Ovary (tissue), 9 donors: ENCODE data around the gene KRTAP3-1. TPM values are rescaled to one million over a fixed set of nuclear protein-coding genes. Genes with fewer than 3 reads are reported as not detected.

Source experiments
- DNase-seq, 5 donors: peaks; one replicate each; pipeline ENCODE4 v3.0.0-alpha.2; 2019 to 2020
- H3K27ac ChIP-seq, 2 donors: fragments of 200-600 bp; one replicate each; pipeline versions ENCODE4 v1.5.1 to v1.8.0; 2019 to 2022
- H3K27me3 ChIP-seq: fragments of 200-600 bp; one replicate; pipeline ENCODE4 v1.8.0; 2022
- H3K36me3 ChIP-seq: fragments of 200-600 bp; sonication (generic); one replicate; pipeline ENCODE4 v1.5.1; 2019
- H3K4me1 ChIP-seq: one replicate; pipeline ENCODE4 v1.8.1; 2013; ENCODE audit warnings: mild to moderate bottlenecking, moderate library complexity; ENCODE audit not compliant: insufficient read depth
- H3K4me3 ChIP-seq: fragments of 200-600 bp; sonication (generic); one replicate; pipeline ENCODE4 v1.5.1; 2017
- H3K9me3 ChIP-seq, 2 donors: fragments of 200-600 bp in 1 of 2; sonication (generic) in 1 of 2; one replicate each; pipeline versions ENCODE4 v1.5.1 to v1.8.1; 2013 to 2019; ENCODE audit warnings: mild to moderate bottlenecking in 1 of 2, moderate library complexity in 1 of 2
- CTCF ChIP-seq, 3 donors: fragments of 450-650 bp in 2 of 3; fragments of 200-600 bp in 1 of 3; IDR thresholded peaks; one replicate each; pipeline versions ENCODE4 v1.5.1 to v1.8.0; 2016 to 2022; ENCODE audit warnings: antibody characterized with exemption in 3 of 3, mild to moderate bottlenecking in 1 of 3
- EP300 ChIP-seq: sonication (generic); formaldehyde crosslinking; IDR thresholded peaks from one replicate; pipeline ENCODE4 v1.6.1; 2017; ENCODE audit warnings: antibody characterized with exemption
- POLR2A ChIP-seq: fragments of 450-650 bp; IDR thresholded peaks from one replicate; pipeline ENCODE4 v1.6.1; 2017; ENCODE audit warnings: antibody characterized with exemption, mild to moderate bottlenecking, moderate library complexity
- WGBS, 3 donors: extraction: QIAGEN DNeasy Blood & Tissue Kit in 1 of 3; methylation state at CpG; one replicate each; pipeline versions ENCODE4 v1.1.5 to v1.1.7; 2013 to 2017; 5-methylcytosine and 5-hydroxymethylcytosine counted together
- intact Hi-C, 4 donors: fragments of 100-400 bp; cut with DNase I; formaldehyde crosslinking; loops; one replicate each; pipeline versions ENCODE4 v1.11.0 to v1.15.1; 2022 to 2023
- polyA plus RNA-seq, 2 donors: library from polyadenylated mRNA; stranded (reverse); fragments of 200-250 nt in 1 of 2; fragments of 350-450 nt in 1 of 2; fragmentation: Illumina TruSeq in 1 of 2; extraction: RNeasy Lipid Tissue Mini Kit (QIAGEN cat#74804) in 1 of 2; gene quantifications; one replicate each; pipeline ENCODE4 v1.2.3, GENCODE V29; 2013 to 2014
- total RNA-seq, 7 donors: library from RNA; depleted of rRNA in 2 of 7; stranded (reverse); fragments of >200 nt in 2 of 7; fragmentation: NEBNext Ultra II Directional in 3 of 7; extraction: Animal tissue kit (Norgen Biotek cat#: 25700) in 3 of 7; gene quantifications; one replicate each; pipeline versions ENCODE4 v1.1.0 to v1.2.4, GENCODE V29; 2016 to 2023
- donor health status: DM: no; HTN: no; CAD: no; lungs with moderate emphysema.
- donor health status: DM: no; HTN: no; CAD: no.
- donor health status: Bipolar disorder and iron deficiency.
- donor health status: DM: yes; HTN: yes; CAD: no.
- donor health status: DM: no; HTN: no; CAD: no.
- donor health status: DM: yes; HTN: yes; CAD: no.

KRTAP3-1 gene
- total and polyA plus RNA-seq, 9 donors, result not detected

- Histone ChIP-seq H3K27me3 (no peaks in the 10 kb centered on the region), H3K36me3 (no peaks in the 10 kb centered on the region), H3K4me1 (no peaks in the 10 kb centered on the region), H3K4me3 (no peak overlapping the region), H3K9me3 (no peaks in the 10 kb centered on the region), H3K27ac (no peak overlapping the region)
- no peak for DNase-seq
- TF ChIP-seq POLR2A (no peak), CTCF (IDR thresholded peaks at IDR 0.05) (no peak), EP300 (no peak)
- intact Hi-C loops, result no loop called here
- 62 to 73% (median 69%) methylated on average over 4 of the region's 4 CpGs for WGBS, 3 donors
Observed at GRCh38 chr17:40996829-40997228, 12.1 kb downstream of the KRTAP3-1 start.

GRCh38 chr17:40995116-40995515 lies 13.8 kb downstream of the KRTAP3-1 start:
- no peaks in the 10 kb centered on the region for H3K27me3 ChIP-seq
- no peaks in the 10 kb centered on the region for H3K9me3 ChIP-seq
- intact Hi-C loops, result no loop called here
- no peaks in the 10 kb centered on the region for H3K4me1 ChIP-seq
- no peak overlapping the region for H3K27ac ChIP-seq
- no peaks in the 10 kb centered on the region for H3K36me3 ChIP-seq
- no peak for DNase-seq
- WGBS, 3 donors, result 66 to 75% (median 75%) methylated on average over 1 of the region's 1 CpG
- TF ChIP-seq EP300, result no peak
- no peak for TF ChIP-seq POLR2A
- TF ChIP-seq CTCF (IDR thresholded peaks at IDR 0.05), result no peak
- no peak overlapping the region for H3K4me3 ChIP-seq

- Histone ChIP-seq H3K36me3 (no peaks in the 10 kb centered on the region), H3K9me3 (no peaks in the 10 kb centered on the region), H3K27me3 (no peaks in the 10 kb centered on the region), H3K4me3 (no peak within 1 kb of the TSS), H3K27ac (no peak within 1 kb of the TSS), H3K4me1 (no peaks in the 10 kb centered on the region)
- intact Hi-C loops, result no loop called here
- TF ChIP-seq EP300 (no peak), POLR2A (no peak)
- WGBS, 3 donors, result 26 to 45% (median 30%) methylated on average over 4 of the region's 4 CpGs
- no peak for DNase-seq
Observed at GRCh38 chr17:40993839-40994238, 15.1 kb downstream of the KRTAP3-1 start, which contains the start of gene KRTAP3-3. Gene KRTAP3-3, minus strand, starts transcription at chr17:40994164. Its CDS starts 67 bp downstream, at chr17:40994097.

GRCh38 chr17:40993084-40993483 lies 15.8 kb downstream of the KRTAP3-1 start:
- H3K4me1 ChIP-seq, result no peaks in the 10 kb centered on the region
- H3K9me3 ChIP-seq, result no peaks in the 10 kb centered on the region
- no peaks in the 10 kb centered on the region for H3K36me3 ChIP-seq
- intact Hi-C loops, result no loop called here
- 90 to 95% (median 92%) methylated on average over 2 of the region's 2 CpGs for WGBS, 3 donors
- H3K27ac ChIP-seq, result no peak overlapping the region
- no peak overlapping the region for H3K4me3 ChIP-seq
- TF ChIP-seq POLR2A (no peak), CTCF (IDR thresholded peaks at IDR 0.05) (no peak), EP300 (no peak)
- no peak for DNase-seq
- no peaks in the 10 kb centered on the region for H3K27me3 ChIP-seq

GRCh38 chr17:40992666-40993065 lies 16.3 kb downstream of the KRTAP3-1 start:
- no peak overlapping the region for H3K4me3 ChIP-seq
- H3K4me1 ChIP-seq, result no peaks in the 10 kb centered on the region
- no peaks in the 10 kb centered on the region for H3K27me3 ChIP-seq
- WGBS, 3 donors, result 91 to 94% (median 92%) methylated on average over 3 of the region's 3 CpGs
- TF ChIP-seq EP300 (no peak), POLR2A (no peak), CTCF (IDR thresholded peaks at IDR 0.05) (no peak)
- DNase-seq, result no peak
- no peak overlapping the region for H3K27ac ChIP-seq
- H3K9me3 ChIP-seq, result no peaks in the 10 kb centered on the region
- intact Hi-C loops, result no loop called here
- H3K36me3 ChIP-seq, result no peaks in the 10 kb centered on the region
